Measurements from ENCODE around the gene KRTAP10-8. TPM values are rescaled to one million over a fixed set of nuclear protein-coding genes. Genes with fewer than 3 reads are reported as not detected.

The KRTAP10-8 gene
- total RNA-seq, 4 donors from 2014 or later, result not detected

Other genes with a start within 250 kb of the KRTAP10-8 start
- gene LRRC3, start 156.6 kb upstream of the KRTAP10-8 start, total RNA-seq, result under 1 TPM; 0.36 to 0.70 (median 0.55) TPM
- not detected for gene KRTAP10-1, start 71.9 kb upstream of the KRTAP10-8 start, total RNA-seq
- not detected for gene KRTAP10-2, start 60.6 kb upstream of the KRTAP10-8 start, total RNA-seq
- gene KRTAP10-3, start 53.3 kb upstream of the KRTAP10-8 start, total RNA-seq, result not detected
- gene KRTAP10-4, start 38.4 kb upstream of the KRTAP10-8 start, total RNA-seq, result not detected
- not detected for gene KRTAP10-5, start 31.5 kb upstream of the KRTAP10-8 start, total RNA-seq
- gene KRTAP10-6, start 19.6 kb upstream of the KRTAP10-8 start, total RNA-seq, result not detected
- not detected for gene KRTAP10-7, start 11.5 kb upstream of the KRTAP10-8 start, total RNA-seq
- not detected for gene KRTAP10-9, start 15.0 kb downstream of the KRTAP10-8 start, total RNA-seq
- gene KRTAP10-10, start 25.3 kb downstream of the KRTAP10-8 start, total RNA-seq, result not detected
- not detected for gene KRTAP10-11, start 34.3 kb downstream of the KRTAP10-8 start, total RNA-seq
- gene KRTAP12-4, start 42.6 kb downstream of the KRTAP10-8 start, total RNA-seq, result not detected
- not detected for gene KRTAP12-3, start 45.9 kb downstream of the KRTAP10-8 start, total RNA-seq
- gene KRTAP12-2, start 54.8 kb downstream of the KRTAP10-8 start, total RNA-seq, result not detected
- gene KRTAP12-1, start 70.1 kb downstream of the KRTAP10-8 start, total RNA-seq, result not detected
- gene KRTAP10-12, start 85.1 kb downstream of the KRTAP10-8 start, total RNA-seq, result not detected
- not detected for gene TSPEAR, start 99.5 kb downstream of the KRTAP10-8 start, total RNA-seq
- 10 to 100 TPM; 64.2 to 83.8 (median 73.3) TPM for gene UBE2G2, start 189.7 kb downstream of the KRTAP10-8 start, total RNA-seq
- gene SUMO3, start 206.0 kb downstream of the KRTAP10-8 start, total RNA-seq, result 10 to 100 TPM; 49.0 to 85.9 (median 63.7) TPM

Data from gastrocnemius medialis (tissue), 4 donors.